ENCODE results near the gene GRM3.

The GRM3 gene

DNA sequence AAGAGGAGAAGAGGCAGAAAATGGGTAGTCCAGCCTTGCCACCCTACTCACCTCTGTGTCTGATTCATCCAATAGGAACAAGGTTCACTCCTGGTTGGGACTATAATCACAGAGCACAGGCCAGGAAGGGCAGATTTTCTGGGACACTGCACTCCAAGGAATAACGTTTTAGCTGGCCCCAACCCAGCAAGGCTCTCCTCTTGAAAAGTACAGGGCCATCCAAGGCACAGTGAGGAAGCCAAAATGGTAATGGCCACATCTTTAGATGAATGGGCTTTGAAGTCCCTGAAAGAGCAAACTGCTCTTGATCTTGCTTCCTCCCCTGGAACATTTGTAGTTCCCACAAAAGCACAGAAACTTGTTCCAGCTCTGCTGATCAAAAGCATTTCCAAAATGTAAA, 149.4 kb downstream of the GRM3 start:
- no peak for DNase-seq (ENCODE audit: low read depth)
- TF ChIP-seq, protein P1, sequence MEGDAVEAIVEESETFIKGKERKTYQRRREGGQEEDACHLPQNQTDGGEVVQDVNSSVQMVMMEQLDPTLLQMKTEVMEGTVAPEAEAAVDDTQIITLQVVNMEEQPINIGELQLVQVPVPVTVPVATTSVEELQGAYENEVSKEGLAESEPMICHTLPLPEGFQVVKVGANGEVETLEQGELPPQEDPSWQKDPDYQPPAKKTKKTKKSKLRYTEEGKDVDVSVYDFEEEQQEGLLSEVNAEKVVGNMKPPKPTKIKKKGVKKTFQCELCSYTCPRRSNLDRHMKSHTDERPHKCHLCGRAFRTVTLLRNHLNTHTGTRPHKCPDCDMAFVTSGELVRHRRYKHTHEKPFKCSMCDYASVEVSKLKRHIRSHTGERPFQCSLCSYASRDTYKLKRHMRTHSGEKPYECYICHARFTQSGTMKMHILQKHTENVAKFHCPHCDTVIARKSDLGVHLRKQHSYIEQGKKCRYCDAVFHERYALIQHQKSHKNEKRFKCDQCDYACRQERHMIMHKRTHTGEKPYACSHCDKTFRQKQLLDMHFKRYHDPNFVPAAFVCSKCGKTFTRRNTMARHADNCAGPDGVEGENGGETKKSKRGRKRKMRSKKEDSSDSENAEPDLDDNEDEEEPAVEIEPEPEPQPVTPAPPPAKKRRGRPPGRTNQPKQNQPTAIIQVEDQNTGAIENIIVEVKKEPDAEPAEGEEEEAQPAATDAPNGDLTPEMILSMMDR (IDR thresholded peaks at IDR 0.05; ENCODE audit: control insufficient read depth, extremely low read depth, insufficient read depth): no peak
- H3K4me3 ChIP-seq (ENCODE audit: low read depth, low read length): no peak overlapping the region

DNA sequence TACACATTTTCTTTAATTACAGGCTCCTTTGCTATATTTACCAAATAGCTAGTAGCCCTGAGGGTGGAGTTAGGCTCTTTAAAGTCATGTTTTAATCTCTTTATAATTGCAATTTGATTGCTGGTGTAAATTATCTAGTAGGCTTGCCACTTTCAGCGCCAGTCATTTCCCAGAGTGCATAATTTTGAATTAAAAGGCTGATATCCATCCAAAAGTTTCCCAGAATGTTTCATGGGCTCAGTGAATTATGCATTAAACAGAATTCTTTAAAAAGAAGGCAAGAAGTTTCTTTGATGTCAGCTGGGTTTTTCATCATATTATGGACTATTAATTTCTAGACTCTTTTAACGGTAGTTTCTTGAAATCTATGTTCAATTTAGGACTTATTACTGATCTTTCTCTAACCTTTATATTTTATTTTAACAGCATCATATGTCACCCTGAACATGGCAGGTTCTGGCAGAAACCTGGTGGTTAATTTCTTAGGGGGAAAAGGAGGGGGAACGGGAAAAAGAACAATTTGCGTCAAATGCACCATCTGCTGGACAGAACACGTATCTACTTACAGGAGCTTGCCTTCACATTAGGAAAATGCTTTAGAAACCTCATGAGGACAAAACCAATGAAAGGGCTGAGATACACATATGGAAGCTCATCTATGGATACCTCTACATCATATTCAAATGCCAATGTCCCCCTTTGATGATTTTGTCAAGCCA, 171.1 kb downstream of the GRM3 start:
- TF ChIP-seq, protein P1 (IDR thresholded peaks at IDR 0.05; ENCODE audit: control insufficient read depth, extremely low read depth, insufficient read depth): peak; percentile 72
- H3K4me3 ChIP-seq (ENCODE audit: low read depth, low read length): no peak overlapping the region
- no peak for DNase-seq (ENCODE audit: low read depth)

DNA sequence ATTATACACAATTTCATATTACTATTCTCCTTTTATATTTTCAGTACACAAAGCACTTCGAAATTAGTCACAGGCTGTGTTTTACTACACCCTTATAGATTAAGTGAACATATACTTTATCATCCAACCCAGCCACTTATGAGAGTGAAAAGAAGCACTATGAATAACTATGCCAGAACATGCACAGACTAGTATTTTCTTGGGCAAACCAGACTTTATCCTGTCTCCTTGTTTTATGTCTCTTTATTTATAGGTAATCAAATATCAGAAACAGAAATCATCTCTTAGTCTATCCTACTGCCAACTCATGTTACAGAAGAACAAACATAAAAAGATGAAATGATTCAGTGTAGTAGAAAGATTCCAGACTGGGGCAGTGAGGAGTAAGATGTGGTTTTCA, 171.8 kb downstream of the GRM3 start:
- TF ChIP-seq, protein P1 (IDR thresholded peaks at IDR 0.05; ENCODE audit: control insufficient read depth, extremely low read depth, insufficient read depth): no peak
- no peak for DNase-seq (ENCODE audit: low read depth)
- H3K4me3 ChIP-seq (ENCODE audit: low read depth, low read length): no peak overlapping the region

DNA sequence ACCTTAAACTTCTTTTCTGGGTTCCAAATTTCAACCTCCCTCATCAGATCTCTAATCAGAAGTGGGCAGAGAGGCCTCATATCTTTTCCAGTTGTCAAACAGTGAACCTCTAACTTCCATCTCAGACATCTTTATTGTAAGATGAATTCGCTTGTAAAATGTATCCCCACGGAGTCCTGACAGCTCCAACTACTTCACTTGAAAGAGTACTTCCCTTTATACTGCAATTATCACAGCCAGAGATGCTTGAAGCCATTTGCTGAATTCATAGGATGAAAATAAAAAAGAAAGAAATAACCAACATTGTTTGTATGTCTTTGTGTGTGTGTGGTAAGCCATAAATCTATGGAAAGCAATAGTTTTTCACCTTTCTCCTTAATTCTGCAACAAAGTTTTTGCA, 175.2 kb downstream of the GRM3 start:
- H3K4me3 ChIP-seq (ENCODE audit: low read depth, low read length): no peak overlapping the region
- TF ChIP-seq, protein P1 (IDR thresholded peaks at IDR 0.05; ENCODE audit: control insufficient read depth, extremely low read depth, insufficient read depth): no peak
- DNase-seq (ENCODE audit: low read depth): no peak

DNA sequence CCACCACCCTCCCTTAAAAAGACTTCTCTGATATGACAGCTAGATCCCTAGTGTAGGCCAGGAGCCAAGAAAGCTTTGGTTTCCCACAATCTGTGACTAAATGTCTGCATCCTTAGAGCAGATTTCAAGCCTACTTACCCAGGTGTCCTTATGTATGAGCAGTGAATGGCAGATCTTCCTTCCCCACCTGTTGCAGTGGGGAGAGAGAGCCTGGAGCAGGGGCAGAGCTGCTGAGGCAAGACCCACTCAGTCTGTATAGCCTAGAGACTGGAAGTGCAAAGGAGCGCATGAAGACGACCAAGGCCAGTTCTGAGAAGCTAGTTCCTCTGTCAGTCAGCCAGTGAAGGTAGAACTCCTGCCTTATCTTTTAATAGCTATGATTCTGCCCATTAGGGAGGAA, 180.1 kb downstream of the GRM3 start:
- no peak for DNase-seq (ENCODE audit: low read depth)
- H3K4me3 ChIP-seq (ENCODE audit: low read depth, low read length): no peak overlapping the region
- TF ChIP-seq, protein P1 (IDR thresholded peaks at IDR 0.05; ENCODE audit: control insufficient read depth, extremely low read depth, insufficient read depth): no peak

DNA sequence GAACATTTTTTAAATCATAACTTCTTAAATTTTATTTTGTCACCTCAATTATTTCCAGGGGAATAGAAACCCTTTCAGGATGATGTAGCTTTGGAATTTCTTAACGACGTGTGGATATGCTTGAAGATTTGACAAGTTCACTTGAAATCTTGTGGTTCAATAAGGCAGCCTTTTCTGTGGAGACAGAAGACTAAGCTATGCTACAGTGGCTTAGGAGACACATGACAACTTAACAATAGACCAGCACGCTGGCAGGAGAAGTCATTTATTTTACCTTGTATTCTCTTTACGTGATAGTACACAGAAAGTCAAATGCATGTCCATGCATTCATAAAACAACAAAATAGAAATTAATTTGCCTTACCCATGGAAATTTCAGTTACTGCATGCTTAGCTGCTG, 181.6 kb downstream of the GRM3 start:
- TF ChIP-seq, protein P1 (IDR thresholded peaks at IDR 0.05; ENCODE audit: control insufficient read depth, extremely low read depth, insufficient read depth): no peak
- no peak for DNase-seq (ENCODE audit: low read depth)
- no peak overlapping the region for H3K4me3 ChIP-seq (ENCODE audit: low read depth, low read length)

DNA sequence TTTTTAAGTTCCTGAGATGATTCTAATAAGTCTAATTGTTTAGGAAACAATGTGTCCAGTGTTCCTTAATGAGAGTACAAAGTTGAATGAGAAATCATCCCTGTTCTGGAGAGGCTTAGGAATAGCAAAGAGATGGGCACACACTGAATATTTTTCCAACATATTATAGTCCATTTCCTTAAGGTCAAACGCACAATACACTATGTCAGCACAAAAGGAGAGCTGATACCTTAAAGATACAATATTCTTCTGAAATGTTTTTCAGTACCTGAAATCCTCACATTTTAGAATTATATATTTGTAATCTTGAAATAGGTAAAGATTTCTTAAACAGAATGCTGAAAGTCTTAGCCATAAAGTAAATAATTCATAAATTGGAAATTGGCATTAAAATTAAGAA, 183.2 kb downstream of the GRM3 start:
- TF ChIP-seq, protein P1 (IDR thresholded peaks at IDR 0.05; ENCODE audit: control insufficient read depth, extremely low read depth, insufficient read depth): no peak
- DNase-seq (ENCODE audit: low read depth): no peak
- H3K4me3 ChIP-seq (ENCODE audit: low read depth, low read length): no peak overlapping the region
